HG03565 (cell line): Measurements from ENCODE around the gene UTP20.
"Not testable (repeated sequence)": the region's sequence is repeated elsewhere in the genome, so short reads cannot be mapped to it uniquely, and the experiment has no call there.

Experiments used
- ATAC-seq: cut with Tn5 transposase; IDR thresholded peaks from one replicate; pipeline ENCODE4 v1.9.1; 2021; ENCODE audit warnings: mild to moderate bottlenecking, moderate library complexity; ENCODE audit not compliant: unreplicated experiment

UTP20 gene

DNA sequence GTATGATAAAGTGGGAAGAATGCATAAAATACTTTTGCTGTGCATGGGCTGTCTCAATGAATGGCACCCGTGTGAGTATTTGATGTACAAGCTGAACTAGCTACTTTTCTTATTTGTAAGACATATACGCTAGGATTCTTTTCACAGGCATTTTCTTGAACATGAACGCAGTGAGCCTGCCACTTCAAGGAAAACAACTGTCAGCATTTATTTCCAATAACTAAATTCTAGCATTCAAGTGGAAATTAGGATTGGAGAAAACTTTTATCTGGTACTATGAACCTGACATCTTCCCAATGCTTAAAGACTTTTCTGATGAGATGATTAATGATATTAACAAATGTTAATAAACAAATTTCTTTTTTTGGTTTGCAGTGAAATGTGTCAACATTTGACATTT, 45.7 kb downstream of the UTP20 start:
- no peak for ATAC-seq

DNA sequence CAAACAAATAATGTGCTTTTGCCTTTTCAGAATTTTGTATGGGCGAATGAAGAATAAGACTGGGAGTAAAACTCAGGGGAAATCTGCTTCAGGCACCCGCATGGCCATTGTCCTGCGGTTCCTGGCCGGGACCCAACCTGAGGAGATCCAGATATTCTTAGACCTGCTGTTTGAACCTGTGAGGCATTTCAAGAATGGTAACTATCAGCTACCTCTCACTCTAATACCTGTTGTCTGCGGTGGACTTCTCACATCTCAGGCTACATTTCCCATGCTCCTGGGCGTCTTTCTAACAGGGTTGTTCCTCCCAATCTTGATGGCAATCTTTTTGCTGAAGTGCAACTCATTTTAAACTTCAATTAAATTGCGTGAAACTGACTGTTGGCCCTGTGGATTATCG, 47.1 kb downstream of the UTP20 start:
- no peak for ATAC-seq

DNA sequence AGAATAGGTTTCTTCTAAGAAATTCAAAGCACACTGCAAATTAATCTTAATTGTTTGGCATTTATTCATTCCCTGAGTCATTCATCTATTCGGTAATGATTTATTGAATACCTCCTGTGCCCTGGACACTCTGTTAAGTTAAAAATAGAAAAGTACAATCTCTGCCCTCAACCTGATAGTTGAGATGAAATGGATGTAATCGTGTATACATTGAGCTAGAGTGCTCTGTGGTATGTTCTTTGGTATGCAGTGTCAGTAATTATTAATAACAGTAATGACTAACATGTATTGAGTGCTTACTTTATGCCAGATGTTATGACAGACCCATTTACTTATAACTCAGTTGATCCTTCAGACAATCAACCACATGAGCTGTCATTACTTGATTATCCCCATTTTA, 47.6 kb downstream of the UTP20 start:
- ATAC-seq: no peak

DNA sequence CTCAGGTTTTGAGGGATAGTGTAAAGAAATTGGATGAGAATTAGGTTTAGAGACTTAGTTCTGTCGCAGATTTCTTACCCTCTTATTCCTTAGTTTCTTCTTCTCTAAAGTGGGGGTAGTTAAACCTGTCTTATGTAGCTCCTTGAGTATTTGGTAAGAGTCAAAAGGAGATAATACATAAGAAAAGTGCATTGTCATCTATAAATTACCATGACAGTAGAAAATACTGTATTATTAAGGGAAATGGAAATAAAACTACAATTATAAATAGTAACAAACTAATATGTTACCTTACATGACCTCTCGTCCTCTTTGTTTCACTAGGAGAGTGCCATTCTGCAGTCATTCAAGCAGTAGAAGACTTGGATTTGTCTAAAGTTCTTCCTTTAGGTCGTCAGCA, 49.0 kb downstream of the UTP20 start:
- ATAC-seq: no peak

DNA sequence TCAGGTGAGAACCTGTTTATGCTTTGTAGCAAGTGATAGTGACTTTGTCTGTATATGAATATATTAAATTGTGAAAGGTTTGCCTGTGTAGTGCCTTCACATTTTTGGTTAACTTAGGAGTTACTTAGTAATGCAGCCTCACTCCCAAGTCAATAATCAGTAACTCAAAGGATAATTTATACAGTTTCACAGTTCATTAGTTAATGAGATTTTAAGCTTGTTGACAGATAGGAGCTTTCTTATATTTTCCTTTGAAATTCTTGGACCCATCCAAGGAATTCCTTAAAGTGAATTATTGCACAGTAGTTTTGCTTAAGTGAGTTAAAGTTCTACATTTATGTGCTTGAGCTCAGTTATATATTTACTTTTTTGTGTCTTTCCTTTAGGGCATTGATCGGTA, 50.7 kb downstream of the UTP20 start:
- ATAC-seq: no peak

DNA sequence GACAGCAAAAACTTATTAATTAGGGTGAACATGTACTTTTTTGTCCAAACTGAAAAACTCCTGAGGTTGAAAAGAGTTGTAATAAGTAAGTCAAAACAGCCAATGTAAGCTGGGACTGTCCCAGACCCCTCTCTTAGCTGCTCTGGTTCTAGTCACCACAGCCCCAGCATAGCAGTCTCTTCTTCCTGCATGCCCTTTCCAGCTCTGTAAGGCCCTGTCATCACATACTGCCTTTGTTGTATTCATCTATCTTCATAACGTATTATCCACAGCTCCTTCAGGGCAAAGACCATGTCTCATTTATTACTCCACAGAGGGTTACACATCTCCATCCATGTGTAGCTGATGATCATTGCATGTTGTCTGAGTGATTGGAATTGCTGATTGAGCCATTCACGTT, 56.5 kb downstream of the UTP20 start:
- no peak for ATAC-seq

DNA sequence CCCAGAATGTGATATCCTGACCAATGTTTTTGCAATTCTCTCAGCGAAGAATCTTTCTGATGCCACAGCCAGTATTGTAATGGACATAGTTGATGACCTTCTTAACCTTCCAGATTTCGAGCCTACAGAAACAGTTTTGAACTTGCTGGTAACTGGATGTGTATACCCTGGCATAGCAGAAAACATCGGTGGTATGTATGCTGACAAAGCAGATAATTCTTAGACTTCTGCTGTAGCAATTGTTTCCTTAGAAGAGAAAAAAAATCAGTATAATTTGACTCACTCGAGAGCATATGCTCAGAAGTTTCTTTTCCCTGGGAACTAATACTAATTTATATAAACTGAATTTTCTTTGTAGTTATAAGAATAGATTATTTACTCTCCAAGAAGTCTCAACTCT, 58.2 kb downstream of the UTP20 start:
- ATAC-seq: no peak

DNA sequence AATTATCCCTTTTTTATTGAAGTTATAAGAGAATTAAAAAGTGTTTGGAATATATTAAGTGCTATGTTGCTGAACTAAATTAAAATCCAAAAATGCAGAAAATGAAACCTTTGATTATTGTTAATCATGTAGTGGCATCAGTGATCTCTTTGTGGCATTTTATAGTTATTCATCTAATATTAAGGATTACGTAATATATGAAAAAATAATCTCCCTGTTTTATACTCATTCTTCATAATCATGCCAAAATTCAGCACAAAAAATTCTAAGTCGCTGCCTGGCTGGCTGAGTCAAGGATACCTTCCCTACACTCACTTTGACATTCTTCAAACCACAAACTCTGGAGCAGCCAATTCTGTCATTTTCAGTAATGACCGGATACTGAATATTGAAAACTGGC, 64.0 kb downstream of the UTP20 start:
- ATAC-seq: no peak

DNA sequence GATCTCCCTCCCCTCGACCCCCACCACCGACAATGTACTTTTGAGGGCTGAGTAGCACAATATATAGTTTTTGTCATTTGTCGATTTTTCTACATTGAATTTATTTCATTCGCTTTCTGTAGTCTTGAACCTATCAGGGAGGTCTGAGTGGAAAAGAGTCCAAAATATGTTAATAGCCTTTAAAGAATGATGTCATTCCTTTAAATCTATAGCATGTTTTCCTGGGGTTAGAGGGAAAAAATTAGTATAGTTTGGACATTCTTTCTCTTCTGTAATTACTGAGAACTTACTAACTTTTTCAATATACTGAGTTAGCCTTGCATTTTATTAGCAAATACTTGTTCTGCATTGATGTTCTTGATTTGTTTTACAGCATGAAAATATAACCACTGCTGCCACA, 71.8 kb downstream of the UTP20 start:
- ATAC-seq: no peak

DNA sequence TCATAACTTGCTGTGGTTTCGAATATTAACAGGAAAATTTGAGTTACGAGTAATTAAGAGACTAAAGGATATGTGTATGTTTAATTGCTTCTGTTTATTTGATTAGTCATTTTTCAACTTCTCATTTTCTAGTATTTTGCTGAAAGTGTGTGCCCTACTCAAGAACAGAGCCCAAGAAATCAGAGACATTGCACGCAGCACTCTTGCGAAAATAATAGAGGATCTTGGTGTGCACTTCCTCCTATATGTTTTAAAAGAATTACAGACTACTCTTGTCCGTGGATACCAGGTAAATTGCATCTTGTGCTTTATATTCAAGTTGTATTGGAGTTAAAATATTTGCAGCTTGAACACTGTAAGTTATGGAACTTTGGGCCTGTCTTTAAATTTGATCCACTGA, 76.9 kb downstream of the UTP20 start:
- ATAC-seq: no peak

DNA sequence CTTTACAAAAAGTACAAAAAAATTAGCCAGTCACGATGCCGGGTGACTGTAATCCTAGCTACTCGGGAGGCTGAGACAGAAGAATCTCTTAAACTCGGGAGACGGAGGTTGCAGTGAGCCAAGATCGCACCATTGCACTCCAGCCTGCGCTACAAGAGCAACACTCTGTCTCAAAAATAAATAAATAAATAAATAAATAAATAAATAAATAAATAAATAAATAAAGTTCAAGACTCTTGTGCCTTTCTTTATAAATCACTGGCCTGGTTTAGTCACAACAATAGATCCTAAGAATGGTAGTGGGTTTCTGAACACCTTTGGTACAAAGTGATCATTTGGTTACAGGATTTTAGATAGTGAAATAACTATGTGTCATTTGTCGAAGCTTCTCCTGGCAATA, 81.5 kb downstream of the UTP20 start:
- ATAC-seq: no peak

DNA sequence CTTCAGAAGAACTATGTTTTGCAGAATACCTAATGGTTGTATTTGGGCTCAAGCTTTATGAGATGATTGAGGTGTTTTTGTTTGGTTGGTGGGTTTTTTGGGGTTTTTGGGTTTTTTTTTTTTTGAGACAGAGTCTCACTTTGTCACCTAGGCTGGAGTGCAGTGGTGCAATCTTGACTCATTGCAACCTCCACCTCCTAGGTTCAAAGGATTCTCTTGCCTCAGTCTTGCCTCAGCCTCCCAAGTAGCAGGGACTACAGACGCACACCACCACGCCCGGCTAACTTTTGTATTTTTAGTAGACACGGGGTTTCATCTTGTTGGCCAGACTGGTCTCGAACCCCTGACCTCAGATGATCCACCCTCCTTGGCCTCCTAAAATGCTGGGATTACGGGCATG, 88.1 kb downstream of the UTP20 start:
- ATAC-seq: no peak

DNA sequence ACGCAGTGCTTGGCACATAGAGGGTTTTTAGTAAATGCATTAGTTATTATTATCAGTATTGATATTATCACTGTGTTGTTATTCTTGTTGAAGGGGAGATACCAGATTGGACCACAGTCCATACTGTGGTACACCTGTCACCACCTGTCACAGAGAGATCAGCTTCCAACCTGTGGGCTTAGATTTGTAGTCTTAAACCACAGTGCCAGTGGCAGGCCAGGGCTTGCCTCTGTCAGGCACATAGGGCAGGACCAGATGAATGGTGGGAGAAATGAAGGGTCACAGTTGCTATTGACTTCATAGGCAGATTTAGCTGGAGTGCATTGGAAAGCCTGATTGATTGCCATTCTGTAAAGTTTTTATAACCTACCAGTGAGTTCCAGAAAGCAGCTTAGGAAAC, 92.5 kb downstream of the UTP20 start:
- no peak for ATAC-seq

DNA sequence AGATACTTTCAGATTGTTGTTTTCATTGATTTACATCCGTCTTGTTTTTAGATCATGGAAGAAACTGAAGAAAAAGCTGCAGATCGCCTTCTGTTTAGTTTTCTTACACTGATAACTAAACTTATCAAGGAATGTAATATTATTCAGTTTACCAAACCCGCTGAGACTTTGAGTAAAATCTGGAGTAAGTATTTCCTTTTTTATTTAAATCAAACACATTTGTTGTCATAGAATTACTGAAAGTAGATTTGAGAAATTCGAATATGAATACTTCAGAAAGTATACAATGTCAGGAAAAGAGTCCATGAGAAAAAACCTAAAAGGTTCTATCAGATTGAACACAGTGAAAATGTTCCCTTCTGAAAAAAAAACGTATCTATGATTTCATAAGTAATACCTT, 95.7 kb downstream of the UTP20 start:
- no peak for ATAC-seq

DNA sequence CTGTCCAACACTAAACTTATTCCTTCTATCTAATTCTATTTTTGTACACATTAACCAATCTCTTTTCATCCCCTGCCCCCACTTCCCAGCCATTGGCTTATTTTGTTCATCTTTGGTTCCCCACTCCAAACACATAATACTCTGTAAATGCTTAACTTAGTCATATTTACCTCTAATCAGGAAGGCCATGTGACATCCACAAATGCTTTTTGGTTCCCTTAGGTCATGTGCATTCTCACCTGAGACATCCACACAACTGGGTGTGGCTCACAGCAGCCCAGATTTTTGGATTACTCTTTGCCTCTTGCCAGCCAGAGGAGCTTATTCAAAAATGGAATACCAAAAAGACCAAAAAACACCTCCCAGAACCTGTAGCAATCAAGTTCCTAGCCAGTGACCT, 99.2 kb downstream of the UTP20 start:
- no peak for ATAC-seq

DNA sequence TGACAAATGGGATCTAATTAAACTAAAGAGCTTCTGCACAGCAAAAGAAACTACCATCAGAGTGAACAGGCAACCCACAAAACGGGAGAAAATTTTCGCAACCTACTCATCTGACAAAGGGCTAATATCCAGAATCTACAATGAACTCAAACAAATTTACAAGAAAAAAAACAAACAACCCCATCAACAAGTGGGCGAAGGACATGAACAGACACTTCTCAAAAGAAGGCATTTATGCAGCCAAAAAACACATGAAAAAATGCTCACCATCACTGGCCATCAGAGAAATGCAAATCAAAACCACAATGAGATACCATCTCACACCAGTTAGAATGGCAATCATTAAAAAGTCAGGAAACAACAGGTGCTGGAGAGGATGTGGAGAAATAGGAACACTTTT, 111.3 kb downstream of the UTP20 start:
- not testable (repeated sequence) for ATAC-seq

DNA sequence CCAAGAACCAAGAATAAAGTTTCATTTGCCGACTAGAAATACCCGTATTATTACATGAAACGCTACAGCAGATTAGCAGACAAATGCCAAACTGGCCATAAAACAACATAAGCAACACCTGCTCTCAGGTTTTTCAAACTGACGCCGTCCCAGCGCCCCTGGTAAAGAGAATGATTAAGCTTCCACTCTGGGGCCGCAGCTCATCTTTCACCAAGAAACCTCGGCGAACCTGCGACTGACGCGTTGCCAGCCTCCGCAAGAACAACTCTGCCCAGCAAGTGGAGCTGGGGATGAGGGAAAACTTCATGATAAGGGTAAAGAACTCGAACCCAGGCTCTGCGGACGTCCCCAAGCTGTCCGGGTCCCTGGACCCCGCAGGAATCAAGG, 127.1 kb downstream of the UTP20 start:
- ATAC-seq: peak; percentile 14

DNA sequence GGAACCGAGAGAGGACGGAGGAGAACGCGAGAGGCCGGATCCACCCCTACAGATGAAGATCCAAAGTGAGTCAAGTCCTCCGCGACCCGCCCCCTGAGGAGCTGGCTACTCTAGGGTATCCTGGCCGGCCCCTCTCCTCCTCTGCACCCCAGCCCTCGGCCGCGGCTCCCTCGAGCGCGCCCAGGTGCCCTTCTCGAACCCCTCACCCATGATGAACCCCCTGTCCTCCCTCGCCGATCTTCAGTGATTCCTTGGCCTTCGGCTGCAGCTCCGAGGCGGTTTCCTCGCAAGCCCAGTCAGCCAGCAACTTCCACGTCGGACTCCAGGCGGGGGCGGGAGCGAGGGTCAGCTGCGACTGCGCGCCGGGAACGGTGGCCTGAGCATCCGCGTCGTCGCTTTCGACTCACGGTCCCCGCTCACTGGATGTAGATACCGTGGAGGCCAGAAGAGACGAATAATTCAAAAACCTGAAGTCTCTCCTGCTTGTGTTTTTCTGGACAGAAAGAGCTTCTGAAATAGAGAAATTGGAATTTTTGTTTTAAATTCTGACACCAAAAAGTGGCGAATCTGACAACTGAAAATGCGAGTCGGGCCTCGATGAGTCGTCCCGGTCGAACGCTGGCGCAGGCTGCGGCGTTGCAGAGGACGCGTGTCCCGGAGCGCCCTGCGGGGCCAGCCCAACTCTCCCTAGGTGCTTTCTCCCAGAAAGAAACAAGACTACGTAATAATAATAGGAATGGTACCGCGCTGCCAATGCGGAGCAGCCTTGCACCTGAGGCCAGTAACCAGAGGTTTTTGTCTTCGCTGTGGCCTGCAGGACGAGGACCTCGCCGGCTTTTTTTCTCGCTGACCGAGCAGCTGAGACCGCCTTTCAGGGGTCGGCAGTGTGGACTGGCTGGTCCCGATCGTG, 127.8 kb downstream of the UTP20 start, which contains the start of gene ARL1:
TSS of gene ARL1 (minus strand) at position 337 of the 910 bp plus-strand sequence. CDS start at position 210, 127 bp downstream.
- ATAC-seq: peak; percentile 61

DNA sequence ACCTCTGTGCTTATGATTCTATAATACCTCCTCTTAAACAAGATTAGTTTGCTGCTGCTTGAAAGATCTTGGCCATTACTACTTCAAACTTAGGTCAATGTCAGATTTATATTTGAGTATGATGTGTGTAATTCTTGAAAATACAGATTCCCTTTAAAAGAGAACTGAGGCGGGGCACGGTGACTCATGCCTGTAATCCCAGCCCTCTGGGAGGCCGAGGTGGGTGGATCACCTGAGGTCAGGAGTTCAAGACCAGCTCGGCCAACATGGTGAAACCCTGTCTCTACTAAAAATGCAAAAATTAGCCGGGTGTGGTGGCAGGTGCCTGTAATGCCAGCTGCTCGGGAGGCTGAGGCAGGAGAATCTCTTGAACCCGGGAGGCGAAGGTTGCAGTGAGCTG, 130.3 kb downstream of the UTP20 start:
- ATAC-seq: not testable (repeated sequence)

DNA sequence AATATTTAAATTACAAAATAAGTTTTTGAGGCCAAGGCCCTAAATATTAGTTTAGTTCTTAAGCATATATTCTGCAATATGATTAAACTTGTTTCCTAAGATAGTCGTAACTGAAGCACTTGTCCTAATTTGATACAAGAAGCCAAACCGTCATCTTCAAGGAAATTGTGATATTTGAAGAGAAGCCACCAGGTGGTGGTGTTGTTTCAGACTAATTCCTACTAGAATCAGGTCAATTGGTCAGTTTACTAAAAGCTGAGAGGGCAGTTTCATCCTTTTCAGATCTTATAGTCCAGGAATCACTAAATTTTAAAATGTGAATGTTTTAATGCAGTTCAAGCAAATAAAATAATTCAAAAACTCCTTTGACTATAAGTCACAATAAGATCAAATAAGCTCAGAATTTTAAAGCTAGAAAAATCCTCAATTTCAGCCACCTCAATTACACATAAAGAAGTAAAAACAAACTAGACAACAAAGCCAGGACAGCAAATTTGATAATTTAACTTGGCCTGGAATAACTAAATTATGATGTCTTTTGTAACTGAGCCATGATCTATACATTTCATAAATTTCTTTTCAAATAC, 134.7 kb downstream of the UTP20 start:
- ATAC-seq: no peak

DNA sequence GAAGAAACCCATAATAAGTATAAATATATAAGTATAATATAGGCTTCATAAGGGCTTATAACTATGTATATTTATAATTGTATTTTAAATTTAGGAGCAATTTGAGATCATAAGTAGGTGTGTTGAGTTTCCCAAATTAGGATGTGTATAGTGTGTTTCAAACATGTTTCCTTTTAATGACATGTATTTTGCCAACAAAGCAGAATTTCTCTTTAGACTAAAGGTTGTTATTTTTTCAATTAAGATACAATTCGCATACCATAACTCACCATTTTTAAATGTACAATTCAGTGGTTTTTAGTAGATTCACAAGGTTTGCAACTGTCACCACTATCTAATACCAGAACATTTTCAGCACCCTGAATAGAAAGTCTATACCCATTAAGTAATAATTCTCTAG, 135.3 kb downstream of the UTP20 start:
- ATAC-seq: no peak

DNA sequence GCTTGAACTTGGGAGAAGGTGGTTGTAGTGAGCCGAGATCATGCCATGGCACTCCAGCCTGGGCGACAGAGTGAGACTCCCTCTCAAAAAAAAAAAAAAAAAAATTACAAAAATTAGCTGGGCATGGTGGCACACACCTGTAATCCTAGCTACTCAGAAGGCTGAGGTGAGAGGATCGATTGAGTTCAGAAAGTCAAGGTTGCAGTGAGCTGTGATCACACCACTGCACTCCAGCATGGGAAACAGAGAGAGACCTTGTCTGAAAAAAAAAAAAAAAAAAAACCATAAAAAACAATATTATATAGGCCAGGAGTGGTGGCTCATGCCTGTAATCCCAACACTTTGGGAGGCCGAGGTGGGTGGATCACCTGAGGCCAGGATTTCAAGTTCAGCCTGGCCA, 142.2 kb downstream of the UTP20 start:
- not testable (repeated sequence) for ATAC-seq

DNA sequence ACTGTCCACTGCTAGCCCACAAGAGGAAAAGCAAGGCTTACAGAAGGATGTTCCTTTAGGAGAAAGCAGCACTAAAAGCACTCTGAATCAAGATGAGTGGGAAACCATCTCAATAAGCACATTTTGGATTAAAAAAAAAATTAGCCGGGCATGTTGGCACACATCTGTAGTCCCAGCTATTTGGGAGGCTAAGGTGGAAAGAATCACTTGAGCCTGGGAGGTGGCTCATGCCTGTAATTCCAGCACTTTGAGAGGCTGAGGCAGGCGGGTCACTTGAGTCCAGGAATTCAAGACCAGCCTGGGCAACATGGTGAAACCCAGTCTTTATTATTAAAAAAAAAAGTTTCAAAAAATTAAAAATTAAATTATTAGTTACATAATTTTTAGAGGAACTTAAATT, 144.7 kb downstream of the UTP20 start:
- no peak for ATAC-seq
